ENCODE results near the gene CNPY4.

Gene CNPY4

GRCh38 chr7:100077205-100077604 is 42.2 kb upstream of the CNPY4 start:
- DNase-seq (ENCODE audit: low spot score): no peak
- in situ Hi-C loops (cut with MboI; ENCODE audit: low sequenced_read_pairs, unreplicated experiment): loop anchor here (10.0 kb wide), 1 partner anchor 82 kb away; no protein-coding TSS in a partner anchor
- no peak for TF ChIP-seq CTCF (IDR thresholded peaks at IDR 0.05; ENCODE audit: borderline replicate concordance, control extremely low read depth, extremely low read depth, insufficient read depth, missing control alignments)

GRCh38 chr7:100079024-100079560 is 40.3 kb upstream of the CNPY4 start:
- no peak for DNase-seq (ENCODE audit: low spot score)
- in situ Hi-C loops (cut with MboI; ENCODE audit: low sequenced_read_pairs, unreplicated experiment): loop anchor here (10.0 kb wide), 1 partner anchor 84 kb away; no protein-coding TSS in a partner anchor
- no peak for TF ChIP-seq CTCF (IDR thresholded peaks at IDR 0.05; ENCODE audit: borderline replicate concordance, control extremely low read depth, extremely low read depth, insufficient read depth, missing control alignments)

- no peak for DNase-seq (ENCODE audit: low spot score)
- no peak for TF ChIP-seq CTCF (IDR thresholded peaks at IDR 0.05; ENCODE audit: borderline replicate concordance, control extremely low read depth, extremely low read depth, insufficient read depth, missing control alignments)
- in situ Hi-C loops (cut with MboI; ENCODE audit: low sequenced_read_pairs, unreplicated experiment): no loop called here
Observed at GRCh38 chr7:100080907-100081534, 38.4 kb upstream of the CNPY4 start.

- in situ Hi-C loops (cut with MboI; ENCODE audit: low sequenced_read_pairs, unreplicated experiment): no loop called here
- peak; percentile 90 for TF ChIP-seq CTCF (IDR thresholded peaks at IDR 0.05; ENCODE audit: borderline replicate concordance, control extremely low read depth, extremely low read depth, insufficient read depth, missing control alignments)
- peak; percentile 95 for DNase-seq (ENCODE audit: low spot score)
Observed at GRCh38 chr7:100081535-100082102, 37.8 kb upstream of the CNPY4 start, which contains the start of gene ZNF3. ZNF3 (minus strand) TSS chr7:100081723; CDS start chr7:100077357, 4,366 bp downstream.

- no peak for TF ChIP-seq CTCF (IDR thresholded peaks at IDR 0.05; ENCODE audit: borderline replicate concordance, control extremely low read depth, extremely low read depth, insufficient read depth, missing control alignments)
- DNase-seq (ENCODE audit: low spot score): no peak
- in situ Hi-C loops (cut with MboI; ENCODE audit: low sequenced_read_pairs, unreplicated experiment): no loop called here
Observed at GRCh38 chr7:100082978-100083377, 36.5 kb upstream of the CNPY4 start.

- in situ Hi-C loops (cut with MboI; ENCODE audit: low sequenced_read_pairs, unreplicated experiment): no loop called here
- no peak for DNase-seq (ENCODE audit: low spot score)
- no peak for TF ChIP-seq CTCF (IDR thresholded peaks at IDR 0.05; ENCODE audit: borderline replicate concordance, control extremely low read depth, extremely low read depth, insufficient read depth, missing control alignments)
Observed at GRCh38 chr7:100085515-100085914, 33.9 kb upstream of the CNPY4 start.

Measured in GM13976 (cell line).